RPMI8226 (cell line): ENCODE data around the gene TENM3.

Experiments
- DNase-seq: peaks from one replicate; pipeline ENCODE4 v3.0.0-alpha.2; 2015

Gene TENM3

DNA sequence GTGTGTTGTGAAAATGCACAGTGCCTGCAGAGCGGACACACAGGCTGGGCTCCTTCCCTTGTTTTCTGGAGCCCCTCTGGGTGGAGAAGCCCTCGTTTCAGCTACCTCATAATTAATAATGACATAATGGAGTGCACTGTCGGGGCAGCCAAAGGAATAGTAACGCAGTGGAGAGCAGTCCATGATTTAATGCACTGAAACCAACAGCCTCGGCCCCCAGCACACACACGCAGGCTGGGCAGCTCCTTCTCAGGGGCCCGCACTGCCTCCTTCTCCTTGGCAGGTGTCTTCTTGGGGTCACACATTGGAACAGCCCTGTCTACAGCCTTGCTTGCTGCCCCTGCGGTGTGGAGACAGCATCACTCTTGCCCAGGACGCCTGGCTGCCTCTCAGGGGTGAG is 584.8 kb downstream of the TENM3 start:
- DNase-seq = no peak

- DNase-seq = no peak
Measured at GRCh38 chr4:182828360-182829025, 585.3 kb downstream of the TENM3 start.

DNA sequence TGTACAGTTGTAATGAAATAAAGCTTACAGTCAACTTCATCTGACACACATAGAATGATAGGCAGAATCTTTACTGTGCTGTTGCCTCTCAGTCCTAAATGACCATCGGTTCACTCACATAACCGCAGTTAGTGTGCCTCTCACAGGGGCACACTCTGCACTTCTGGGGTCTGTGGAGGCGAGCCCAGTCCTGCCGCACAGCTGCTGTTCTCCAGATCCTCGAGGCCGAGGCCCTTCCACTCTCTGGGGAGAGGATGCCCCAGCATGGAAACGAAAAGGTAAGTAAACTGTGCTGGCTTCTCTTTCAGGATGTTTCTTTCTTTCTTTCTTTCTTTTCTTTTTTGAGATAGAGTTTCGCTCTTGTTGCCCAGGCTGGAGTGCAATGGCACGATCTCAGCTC is 586.0 kb downstream of the TENM3 start:
- no peak for DNase-seq

GRCh38 chr4:182831376-182831775 is 588.2 kb downstream of the TENM3 start:
- DNase-seq = no peak

GRCh38 chr4:182832352-182833120 is 589.3 kb downstream of the TENM3 start:
- no peak for DNase-seq

DNA sequence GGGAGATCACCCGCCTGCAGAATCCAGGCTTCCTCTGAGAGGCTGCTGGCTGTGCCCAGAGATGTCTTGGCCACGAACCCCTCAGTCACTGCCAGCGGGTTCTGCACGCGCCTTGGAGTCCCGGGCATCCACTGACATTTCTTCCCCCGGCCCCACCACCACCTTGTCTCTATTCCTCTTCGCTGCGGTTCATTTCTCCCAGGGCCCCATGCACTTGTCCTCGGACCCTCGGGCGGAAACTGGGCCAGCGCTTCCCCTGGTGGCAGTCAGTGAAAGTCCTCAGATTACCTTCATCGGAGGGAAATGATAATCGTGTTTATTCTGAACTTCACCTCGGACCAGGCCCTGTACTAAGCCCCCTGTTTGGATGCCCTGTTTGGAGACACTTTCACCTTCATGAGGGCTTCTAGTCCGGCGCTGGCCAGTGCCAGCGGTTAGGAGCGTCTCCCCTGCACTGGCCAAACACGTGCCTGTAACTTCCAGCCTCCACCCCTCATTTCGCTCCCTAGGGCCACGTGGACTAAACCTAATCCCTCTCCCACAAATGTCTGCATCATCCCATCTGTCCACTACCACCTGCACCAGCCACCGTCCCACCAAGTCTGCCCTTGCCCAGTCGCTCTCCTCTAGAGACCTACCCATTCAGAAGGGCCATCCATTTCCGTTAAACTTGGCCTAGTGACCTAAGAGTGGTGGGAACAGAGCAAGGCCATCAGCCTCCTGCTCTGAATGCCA is 592.0 kb downstream of the TENM3 start:
- no peak for DNase-seq

- no peak for DNase-seq
Measured at GRCh38 chr4:182837831-182838230, 594.6 kb downstream of the TENM3 start.

- no peak for DNase-seq
Measured at GRCh38 chr4:182838535-182838934, 595.3 kb downstream of the TENM3 start.

DNA sequence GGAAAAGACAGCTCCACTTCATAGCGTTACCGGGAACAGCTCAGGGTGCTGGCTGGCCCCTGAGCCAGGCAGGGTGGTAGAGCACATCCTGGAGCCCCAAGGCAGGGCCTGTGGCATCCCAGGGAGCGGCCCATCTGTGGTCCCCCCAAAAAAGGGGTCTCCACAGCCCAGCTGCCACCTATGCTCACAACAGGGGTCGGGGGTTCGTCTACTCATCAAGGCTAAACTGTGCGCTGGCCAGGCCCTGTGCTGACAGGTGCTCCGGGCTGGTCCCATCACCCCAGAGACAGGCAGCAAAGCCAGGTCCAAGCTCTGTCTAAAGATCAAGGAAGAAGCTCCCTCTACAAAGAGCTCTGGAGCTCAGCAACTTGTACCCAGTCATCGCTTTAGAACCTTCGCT is 596.1 kb downstream of the TENM3 start:
- no peak for DNase-seq

DNA sequence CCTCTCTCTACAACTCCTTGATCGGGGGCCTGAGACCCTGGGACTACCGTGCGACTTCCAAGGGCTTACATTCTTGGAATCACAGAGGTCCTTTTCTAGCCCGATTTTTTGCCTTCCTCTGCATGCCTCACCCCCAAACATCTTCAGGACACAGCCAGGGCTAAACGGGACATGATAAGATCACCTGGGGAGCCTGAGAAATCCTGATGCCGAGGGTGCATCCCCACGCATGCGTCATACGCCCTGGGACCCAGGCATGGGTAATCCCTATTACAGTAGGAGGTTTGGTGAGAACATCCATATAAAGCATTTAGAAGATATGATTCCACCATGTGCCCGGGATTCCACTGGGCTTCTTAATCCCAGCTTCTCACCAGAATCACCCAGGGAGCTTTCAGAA is 596.9 kb downstream of the TENM3 start:
- DNase-seq = no peak

GRCh38 chr4:182842104-182842600 is 599.0 kb downstream of the TENM3 start:
- no peak for DNase-seq

GRCh38 chr4:182842759-182843390 is 599.7 kb downstream of the TENM3 start:
- no peak for DNase-seq

GRCh38 chr4:182843808-182844325 is 600.7 kb downstream of the TENM3 start:
- DNase-seq = no peak

- no peak for DNase-seq
Measured at GRCh38 chr4:182845618-182846017, 602.4 kb downstream of the TENM3 start.

DNA sequence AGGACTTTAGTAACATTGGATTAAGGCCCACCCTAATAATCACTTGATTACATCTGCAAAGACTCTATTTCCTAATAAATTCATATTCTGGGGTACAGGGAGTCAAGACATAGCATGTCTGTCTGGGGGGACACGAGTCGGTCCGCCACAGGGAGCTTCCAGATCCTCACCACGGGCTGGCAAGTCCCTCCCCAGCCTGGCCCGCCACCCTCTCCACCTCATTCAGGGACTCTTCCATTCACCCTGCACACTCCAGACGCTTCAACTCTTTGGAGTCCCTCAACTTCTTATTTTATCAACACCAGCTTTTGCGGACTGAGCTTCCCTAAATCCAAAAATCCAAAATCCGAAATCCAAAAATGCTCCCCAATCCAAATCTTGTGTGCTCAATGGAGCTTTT is 602.8 kb downstream of the TENM3 start:
- DNase-seq = no peak

GRCh38 chr4:182847576-182848450 is 604.6 kb downstream of the TENM3 start:
- no peak for DNase-seq

- DNase-seq = no peak
Measured at GRCh38 chr4:182848685-182849084, 605.5 kb downstream of the TENM3 start.
